Calu3 (cell line): Measurements from ENCODE around the gene CRYGN. TPM values are rescaled to one million over a fixed set of nuclear protein-coding genes. Genes with fewer than 3 reads are reported as not detected.
A peak's percentile ranks its signal among the peaks of the same experiment; 100 is the strongest.

Experiments used
- BruUV-seq: library from RNA; stranded (reverse); fragments of 400-500 nt; replicated peaks from 2 replicates; lab custom pipeline; 2021; lab: Mats Ljungman, UMichigan
- CTCF ChIA-PET: fragments of 300-600 bp; sonication (Branson Sonifier 250); formaldehyde crosslinking; loops from one replicate; lab custom pipeline; 2022; ENCODE audit warnings: antibody characterized with exemption; lab: Charles Lee
- DNase-seq: peaks from one replicate; pipeline ENCODE4 v3.0.0; 2022
- H3K27ac Mint-ChIP-seq: one replicate; pipeline ENCODE4 v1.8.0; 2022; ENCODE audit warnings: mixed read lengths; ENCODE audit not compliant: unreplicated experiment
- H3K27me3 Mint-ChIP-seq: one replicate; pipeline ENCODE4 v1.8.0; 2022; ENCODE audit warnings: mixed read lengths; ENCODE audit not compliant: unreplicated experiment
- H3K36me3 Mint-ChIP-seq: one replicate; pipeline ENCODE4 v1.8.0; 2022; ENCODE audit warnings: mild to moderate bottlenecking, moderate library complexity, mixed read lengths; ENCODE audit not compliant: insufficient read depth, unreplicated experiment
- H3K4me1 Mint-ChIP-seq: one replicate; pipeline ENCODE4 v1.8.0; 2022; ENCODE audit warnings: mild to moderate bottlenecking, low read depth, mixed read lengths; ENCODE audit not compliant: unreplicated experiment
- H3K4me3 Mint-ChIP-seq: one replicate; pipeline ENCODE4 v1.8.0; 2022; ENCODE audit warnings: mild to moderate bottlenecking, low read depth, moderate library complexity, mixed read lengths; ENCODE audit not compliant: unreplicated experiment
- H3K9me3 Mint-ChIP-seq: one replicate; pipeline ENCODE4 v1.8.0; 2022; ENCODE audit warnings: low read depth, mixed read lengths; ENCODE audit not compliant: unreplicated experiment
- intact Hi-C: fragments of 100-400 bp; cut with micrococcal nuclease; formaldehyde crosslinking; loops from one replicate; pipeline ENCODE4 v1.10.0; 2022; ENCODE audit not compliant: unreplicated experiment
- total RNA-seq: library from RNA; stranded (reverse); gene quantifications from 2 replicates; pipeline ENCODE4 v1.2.3, GENCODE V29; 2022
- TF ChIP-seq, protein P1 (sequence below): fragments of 200-600 bp; IDR thresholded peaks from one replicate; pipeline ENCODE4 v1.8.0; 2022; ENCODE audit warnings: antibody characterized with exemption; ENCODE audit not compliant: unreplicated experiment

The CRYGN gene
- total RNA-seq, 1 experiment from 2014 or later = not detected

- BruUV-seq = no TSS peak
- Mint-ChIP-seq H3K27me3 (peaks cover 76% of the 10 kb centered on the region), H3K4me3 (no peak overlapping the region), H3K36me3 (peaks cover 5% of the 10 kb centered on the region), H3K27ac (no peak overlapping the region), H3K4me1 (peaks cover 8% of the 10 kb centered on the region), H3K9me3 (no peaks in the 10 kb centered on the region)
- no peak for DNase-seq
- TF ChIP-seq, protein P1, sequence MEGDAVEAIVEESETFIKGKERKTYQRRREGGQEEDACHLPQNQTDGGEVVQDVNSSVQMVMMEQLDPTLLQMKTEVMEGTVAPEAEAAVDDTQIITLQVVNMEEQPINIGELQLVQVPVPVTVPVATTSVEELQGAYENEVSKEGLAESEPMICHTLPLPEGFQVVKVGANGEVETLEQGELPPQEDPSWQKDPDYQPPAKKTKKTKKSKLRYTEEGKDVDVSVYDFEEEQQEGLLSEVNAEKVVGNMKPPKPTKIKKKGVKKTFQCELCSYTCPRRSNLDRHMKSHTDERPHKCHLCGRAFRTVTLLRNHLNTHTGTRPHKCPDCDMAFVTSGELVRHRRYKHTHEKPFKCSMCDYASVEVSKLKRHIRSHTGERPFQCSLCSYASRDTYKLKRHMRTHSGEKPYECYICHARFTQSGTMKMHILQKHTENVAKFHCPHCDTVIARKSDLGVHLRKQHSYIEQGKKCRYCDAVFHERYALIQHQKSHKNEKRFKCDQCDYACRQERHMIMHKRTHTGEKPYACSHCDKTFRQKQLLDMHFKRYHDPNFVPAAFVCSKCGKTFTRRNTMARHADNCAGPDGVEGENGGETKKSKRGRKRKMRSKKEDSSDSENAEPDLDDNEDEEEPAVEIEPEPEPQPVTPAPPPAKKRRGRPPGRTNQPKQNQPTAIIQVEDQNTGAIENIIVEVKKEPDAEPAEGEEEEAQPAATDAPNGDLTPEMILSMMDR = no peak
- CTCF ChIA-PET = interaction anchor here (0.5 to 0.6 kb wide), 2 partner anchors 18 to 131 kb away, joined by 4 to 7 read pairs; no protein-coding TSS in a partner anchor
- intact Hi-C loops = no loop called here
Observed at GRCh38 chr7:151411551-151411950, 28.4 kb downstream of the CRYGN start.

- Mint-ChIP-seq H3K9me3 (no peaks in the 10 kb centered on the region), H3K4me1 (peaks cover 8% of the 10 kb centered on the region), H3K36me3 (peaks cover 5% of the 10 kb centered on the region), H3K27me3 (peaks cover 68% of the 10 kb centered on the region), H3K27ac (no peak overlapping the region), H3K4me3 (no peak overlapping the region)
- BruUV-seq = no TSS peak
- intact Hi-C loops = no loop called here
- CTCF ChIA-PET = interaction anchor here (0.5 kb wide), 1 partner anchor 132 kb away, joined by 7 read pairs; no protein-coding TSS in a partner anchor
- TF ChIP-seq, protein P1 = no peak
- DNase-seq = no peak
Observed at GRCh38 chr7:151410405-151411390, 29.2 kb downstream of the CRYGN start.

- CTCF ChIA-PET = interaction anchor here (0.6 kb wide), 1 partner anchor 980 kb away, joined by 4 read pairs; no protein-coding TSS in a partner anchor
Observed at GRCh38 chr7:151409667-151410404, 30.1 kb downstream of the CRYGN start, which contains the start of gene WDR86. Gene WDR86 (minus strand): TSS chr7:151410038. CDS start chr7:151409589, 449 bp downstream.

More at GRCh38 chr7:151409667-151410404, 30.1 kb downstream of the CRYGN start, which contains the start of gene WDR86:
- Mint-ChIP-seq H3K4me3 (peak within 1 kb of the TSS; percentile 55), H3K27me3 (peaks cover 59% of the 10 kb centered on the region), H3K27ac (peak within 1 kb of the TSS; percentile 67), H3K36me3 (peaks cover 5% of the 10 kb centered on the region), H3K9me3 (no peaks in the 10 kb centered on the region), H3K4me1 (peaks cover 8% of the 10 kb centered on the region)
- intact Hi-C loops = no loop called here
- no peak for DNase-seq
- BruUV-seq = no TSS peak
- TF ChIP-seq, protein P1 = no peak
